Activated naive CD4-positive, alpha-beta T cell treated with anti-CD3 and anti-CD28 coated beads, Interleukin-2, amount 10 ng/mL, durations not matched to agents 7 days and 5 days (primary cell): ENCODE data around the gene TRAF3IP3.

Source experiments
- CTCF ChIA-PET: fragments of 350-600 bp; sonication (Branson Sonifier 250); formaldehyde crosslinking; loops from one replicate; lab custom pipeline; 2021; ENCODE audit warnings: antibody characterized with exemption; lab: Charles Lee
- DNase-seq: peaks from one replicate; pipeline ENCODE4 v3.0.0-alpha.2; 2020
- H3K27ac Mint-ChIP-seq: one replicate; pipeline ENCODE4 v1.8.0; 2021; ENCODE audit warnings: mild to moderate bottlenecking, moderate library complexity, mixed read lengths
- H3K27me3 Mint-ChIP-seq: one replicate; pipeline ENCODE4 v1.8.0; 2021; ENCODE audit warnings: mild to moderate bottlenecking, mixed read lengths
- H3K36me3 Mint-ChIP-seq: one replicate; pipeline ENCODE4 v1.8.0; 2021; ENCODE audit warnings: mixed read lengths
- H3K4me1 Mint-ChIP-seq: one replicate; pipeline ENCODE4 v1.8.0; 2021; ENCODE audit warnings: mixed read lengths
- H3K4me3 Mint-ChIP-seq: one replicate; pipeline ENCODE4 v1.8.0; 2021; ENCODE audit warnings: mild to moderate bottlenecking, moderate library complexity, mixed read lengths
- H3K9me3 Mint-ChIP-seq: one replicate; pipeline ENCODE4 v1.8.0; 2021; ENCODE audit warnings: mixed read lengths

Gene TRAF3IP3

GRCh38 chr1:209802117-209802779 lies 46.4 kb downstream of the TRAF3IP3 start:
- Mint-ChIP-seq H3K36me3 (no peaks in the 10 kb centered on the region), H3K4me1 (peaks cover 13% of the 10 kb centered on the region), H3K9me3 (no peaks in the 10 kb centered on the region), H3K4me3 (no peak overlapping the region), H3K27ac (no peak overlapping the region), H3K27me3 (peaks cover 74% of the 10 kb centered on the region)
- DNase-seq: no peak
- CTCF ChIA-PET: interaction anchor here (1.0 kb wide), 1 partner anchor 21 kb away, joined by 4 read pairs; no protein-coding TSS in a partner anchor

GRCh38 chr1:209802780-209803152 lies 46.9 kb downstream of the TRAF3IP3 start:
- H3K27ac Mint-ChIP-seq: no peak overlapping the region
- H3K36me3 Mint-ChIP-seq: no peaks in the 10 kb centered on the region
- no peak overlapping the region for H3K4me3 Mint-ChIP-seq
- peaks cover 13% of the 10 kb centered on the region for H3K4me1 Mint-ChIP-seq
- peaks cover 69% of the 10 kb centered on the region for H3K27me3 Mint-ChIP-seq
- CTCF ChIA-PET: interaction anchor here (1.0 kb wide), 1 partner anchor 20 kb away, joined by 4 read pairs; no protein-coding TSS in a partner anchor
- H3K9me3 Mint-ChIP-seq: no peaks in the 10 kb centered on the region
- DNase-seq: no peak

- H3K27ac Mint-ChIP-seq: no peak overlapping the region
- H3K27me3 Mint-ChIP-seq: peaks cover 61% of the 10 kb centered on the region
- CTCF ChIA-PET: no interaction called here
- no peaks in the 10 kb centered on the region for H3K9me3 Mint-ChIP-seq
- H3K4me3 Mint-ChIP-seq: no peak overlapping the region
- peaks cover 13% of the 10 kb centered on the region for H3K4me1 Mint-ChIP-seq
- DNase-seq: no peak
- no peaks in the 10 kb centered on the region for H3K36me3 Mint-ChIP-seq
Measured at GRCh38 chr1:209803568-209803967, 47.7 kb downstream of the TRAF3IP3 start.

GRCh38 chr1:209805341-209805781 lies 49.5 kb downstream of the TRAF3IP3 start:
- Mint-ChIP-seq H3K27ac (no peak overlapping the region), H3K4me3 (peak overlapping the region; percentile 80)

GRCh38 chr1:209805875-209806760 lies 50.3 kb downstream of the TRAF3IP3 start, which contains the start of gene IRF6:
TSS of gene IRF6 (minus strand) at chr1:209806142. CDS start at chr1:209801413, 4,729 bp downstream.
- H3K27ac Mint-ChIP-seq: peak within 1 kb of the TSS; percentile 88
- peak within 1 kb of the TSS; percentile 80 for H3K4me3 Mint-ChIP-seq
- H3K27me3 Mint-ChIP-seq: peaks cover 55% of the 10 kb centered on the region
- peak; percentile 80 for DNase-seq
- H3K4me1 Mint-ChIP-seq: peaks cover 13% of the 10 kb centered on the region
- no peaks in the 10 kb centered on the region for H3K36me3 Mint-ChIP-seq
- CTCF ChIA-PET: interaction anchor here (0.7 to 7.5 kb wide), 3 partner anchors 16 to 1922 kb away, joined by 3 to 48 read pairs (median 4); no protein-coding TSS in a partner anchor
- no peaks in the 10 kb centered on the region for H3K9me3 Mint-ChIP-seq

More at GRCh38 chr1:209805341-209805781, 49.5 kb downstream of the TRAF3IP3 start:
- CTCF ChIA-PET: interaction anchor here (7.5 kb wide), 1 partner anchor 17 kb away, joined by 48 read pairs; no protein-coding TSS in a partner anchor
- H3K36me3 Mint-ChIP-seq: no peaks in the 10 kb centered on the region
- H3K9me3 Mint-ChIP-seq: no peaks in the 10 kb centered on the region
- DNase-seq: no peak
- peaks cover 57% of the 10 kb centered on the region for H3K27me3 Mint-ChIP-seq
- peaks cover 13% of the 10 kb centered on the region for H3K4me1 Mint-ChIP-seq

GRCh38 chr1:209807509-209807908 lies 51.7 kb downstream of the TRAF3IP3 start:
- no peak overlapping the region for H3K27ac Mint-ChIP-seq
- H3K4me3 Mint-ChIP-seq: no peak overlapping the region
- H3K4me1 Mint-ChIP-seq: peaks cover 13% of the 10 kb centered on the region
- DNase-seq: no peak
- CTCF ChIA-PET: interaction anchor here (0.7 to 7.5 kb wide), 2 partner anchors 15 to 209 kb away, joined by 4 to 48 read pairs; no protein-coding TSS in a partner anchor
- H3K27me3 Mint-ChIP-seq: peaks cover 41% of the 10 kb centered on the region
- H3K9me3 Mint-ChIP-seq: no peaks in the 10 kb centered on the region
- H3K36me3 Mint-ChIP-seq: no peaks in the 10 kb centered on the region

GRCh38 chr1:209808059-209808581 lies 52.3 kb downstream of the TRAF3IP3 start:
- H3K4me3 Mint-ChIP-seq: no peak overlapping the region
- H3K27ac Mint-ChIP-seq: no peak overlapping the region
- no peaks in the 10 kb centered on the region for H3K36me3 Mint-ChIP-seq
- H3K4me1 Mint-ChIP-seq: peaks cover 13% of the 10 kb centered on the region
- no peak for DNase-seq
- CTCF ChIA-PET: interaction anchor here (7.5 kb wide), 1 partner anchor 14 kb away, joined by 48 read pairs; no protein-coding TSS in a partner anchor
- peaks cover 35% of the 10 kb centered on the region for H3K27me3 Mint-ChIP-seq
- H3K9me3 Mint-ChIP-seq: no peaks in the 10 kb centered on the region

GRCh38 chr1:209809611-209810010 lies 53.8 kb downstream of the TRAF3IP3 start:
- H3K36me3 Mint-ChIP-seq: no peaks in the 10 kb centered on the region
- H3K4me3 Mint-ChIP-seq: no peak overlapping the region
- peaks cover 13% of the 10 kb centered on the region for H3K4me1 Mint-ChIP-seq
- DNase-seq: no peak
- no peaks in the 10 kb centered on the region for H3K9me3 Mint-ChIP-seq
- no peak overlapping the region for H3K27ac Mint-ChIP-seq
- peaks cover 29% of the 10 kb centered on the region for H3K27me3 Mint-ChIP-seq
- CTCF ChIA-PET: interaction anchor here (7.5 kb wide), 1 partner anchor 13 kb away, joined by 48 read pairs; no protein-coding TSS in a partner anchor

- CTCF ChIA-PET: interaction anchor here (7.5 kb wide), 1 partner anchor 11 kb away, joined by 48 read pairs; no protein-coding TSS in a partner anchor
- no peaks in the 10 kb centered on the region for H3K9me3 Mint-ChIP-seq
- H3K27ac Mint-ChIP-seq: no peak overlapping the region
- peaks cover 18% of the 10 kb centered on the region for H3K27me3 Mint-ChIP-seq
- no peak for DNase-seq
- no peaks in the 10 kb centered on the region for H3K36me3 Mint-ChIP-seq
- peaks cover 7% of the 10 kb centered on the region for H3K4me1 Mint-ChIP-seq
- no peak overlapping the region for H3K4me3 Mint-ChIP-seq
Measured at GRCh38 chr1:209810783-209811182, 54.9 kb downstream of the TRAF3IP3 start.

GRCh38 chr1:209813902-209814301 lies 58.0 kb downstream of the TRAF3IP3 start:
- no peak for DNase-seq
- Mint-ChIP-seq H3K4me1 (no peaks in the 10 kb centered on the region), H3K9me3 (no peaks in the 10 kb centered on the region), H3K27ac (no peak overlapping the region), H3K4me3 (no peak overlapping the region), H3K27me3 (peaks cover 27% of the 10 kb centered on the region), H3K36me3 (no peaks in the 10 kb centered on the region)
- CTCF ChIA-PET: interaction anchor here (2.8 kb wide), 1 partner anchor 10 kb away, joined by 17 read pairs; no protein-coding TSS in a partner anchor

- H3K36me3 Mint-ChIP-seq: no peaks in the 10 kb centered on the region
- peaks cover 33% of the 10 kb centered on the region for H3K27me3 Mint-ChIP-seq
- H3K9me3 Mint-ChIP-seq: no peaks in the 10 kb centered on the region
- CTCF ChIA-PET: interaction anchor here (0.9 to 2.8 kb wide), 2 partner anchors 8 to 11 kb away, joined by 3 to 17 read pairs; no protein-coding TSS in a partner anchor
- H3K4me1 Mint-ChIP-seq: no peaks in the 10 kb centered on the region
- H3K4me3 Mint-ChIP-seq: no peak overlapping the region
- no peak for DNase-seq
- H3K27ac Mint-ChIP-seq: no peak overlapping the region
Measured at GRCh38 chr1:209815490-209815889, 59.6 kb downstream of the TRAF3IP3 start.

GRCh38 chr1:209815931-209816341 lies 60.1 kb downstream of the TRAF3IP3 start:
- Mint-ChIP-seq H3K4me3 (no peak overlapping the region), H3K4me1 (no peaks in the 10 kb centered on the region), H3K27ac (no peak overlapping the region), H3K9me3 (no peaks in the 10 kb centered on the region), H3K27me3 (peaks cover 32% of the 10 kb centered on the region), H3K36me3 (no peaks in the 10 kb centered on the region)
- CTCF ChIA-PET: interaction anchor here (0.9 to 2.8 kb wide), 2 partner anchors 8 to 11 kb away, joined by 3 to 17 read pairs; no protein-coding TSS in a partner anchor
- no peak for DNase-seq

- Mint-ChIP-seq H3K36me3 (no peaks in the 10 kb centered on the region), H3K27me3 (peaks cover 40% of the 10 kb centered on the region), H3K4me1 (no peaks in the 10 kb centered on the region), H3K4me3 (no peak overlapping the region), H3K27ac (no peak overlapping the region), H3K9me3 (no peaks in the 10 kb centered on the region)
- DNase-seq: no peak
- CTCF ChIA-PET: interaction anchor here (1.2 kb wide), 1 partner anchor 11 kb away, joined by 4 read pairs; the partner anchor contains the start of gene UTP25
Measured at GRCh38 chr1:209816923-209817322, 61.1 kb downstream of the TRAF3IP3 start.
